ENCODE results near the gene VPS18. TPM values are rescaled to one million over a fixed set of nuclear protein-coding genes. Genes with fewer than 3 reads are reported as not detected.

The VPS18 gene
- total RNA-seq, 1 experiment from 2014 or later = 16.9 TPM

DNA sequence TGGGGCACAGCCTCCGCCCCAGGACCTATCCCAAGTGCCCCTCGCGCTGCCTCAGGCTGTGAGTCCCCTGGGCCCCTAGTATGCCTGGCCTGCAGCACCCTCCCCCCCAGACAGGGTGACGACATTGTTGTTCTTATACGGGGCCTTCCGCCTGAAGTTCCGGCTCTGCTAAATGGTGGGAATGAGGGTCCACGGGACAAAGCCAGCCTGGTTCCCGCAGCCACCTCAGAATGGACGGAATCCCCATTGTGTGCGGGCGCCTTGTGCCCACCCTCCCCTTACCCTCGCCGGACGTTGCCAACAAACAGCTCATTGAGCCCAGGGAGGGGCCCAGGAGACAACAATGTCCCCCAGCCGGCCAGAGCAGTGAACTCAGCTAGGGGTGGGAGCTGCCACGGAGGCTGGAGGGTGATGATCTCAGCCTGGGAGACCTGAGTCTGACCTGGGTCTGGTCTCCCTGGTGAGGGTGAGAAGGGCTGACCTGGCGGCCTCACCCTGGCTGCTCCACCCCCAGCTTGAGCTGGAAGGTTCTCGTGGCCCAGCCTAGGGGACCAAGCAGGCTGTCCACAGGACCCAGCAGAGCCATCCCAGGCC lies 24.6 kb downstream of the VPS18 start:
- BruUV-seq (replicated peaks) = no TSS peak
- Histone ChIP-seq H4K20me1 (ENCODE audit: insufficient read depth) (no peaks in the 10 kb centered on the region), H3K4me1 (ENCODE audit: control insufficient read depth in 1 of 2, insufficient read depth in 2 of 2, low read length in 2 of 2) (no peaks in the 10 kb centered on the region), H2AFZ (ENCODE audit: low read depth, low read length, poor library complexity, severe bottlenecking) (no peak overlapping the region), H3K9ac (ENCODE audit: low read length) (no peak overlapping the region), H3K9me2 (ENCODE audit: insufficient read depth) (no peaks in the 10 kb centered on the region), H3K9me3 (ENCODE audit: control insufficient read depth in 1 of 2, insufficient read depth in 1 of 2, low read depth in 1 of 2, low read length in 2 of 2) (no peaks in the 10 kb centered on the region), H3K27ac (ENCODE audit: low read depth, low read length) (no peak overlapping the region), H3K4me3 (replicated peaks in 1 of 2; ENCODE audit: low read depth in 1 of 2, low read length in 2 of 2) (no peak overlapping the region), H3K4me2 (ENCODE audit: low read length) (no peak overlapping the region), H3K36me3 (ENCODE audit: control insufficient read depth in 1 of 2, insufficient read depth in 2 of 2, low read length in 2 of 2) (no peaks in the 10 kb centered on the region), H3K27me3 (ENCODE audit: insufficient read depth, low read length) (no peaks in the 10 kb centered on the region), H3K79me2 (ENCODE audit: insufficient read depth, low read length) (no peaks in the 10 kb centered on the region)
- DNase-seq (ENCODE audit: low read depth, low spot score) = no peak
- ATAC-seq = no peak
- RAD21 ChIA-PET (ENCODE audit: low non-redundant PET in 1 of 2, low total read pairs in 2 of 2, uncharacterized antibody in 2 of 2, unreplicated experiment in 2 of 2) = no interaction called here
- TF ChIP-seq EZH2phosphoT487 (IDR thresholded peaks at IDR 0.05; ENCODE audit: borderline replicate concordance) = no peak
- TF ChIP-seq SP1 (IDR thresholded peaks at IDR 0.05; ENCODE audit: low read depth) = no peak
- no peak for TF ChIP-seq EZH2 (IDR thresholded peaks at IDR 0.05)
- TF ChIP-seq POLR2AphosphoS5 (IDR thresholded peaks at IDR 0.05; ENCODE audit: low read depth, low read length) = no peak
- no peak for TF ChIP-seq CEBPB (IDR thresholded peaks at IDR 0.05; ENCODE audit: low read depth)
- TF ChIP-seq, protein P1, sequence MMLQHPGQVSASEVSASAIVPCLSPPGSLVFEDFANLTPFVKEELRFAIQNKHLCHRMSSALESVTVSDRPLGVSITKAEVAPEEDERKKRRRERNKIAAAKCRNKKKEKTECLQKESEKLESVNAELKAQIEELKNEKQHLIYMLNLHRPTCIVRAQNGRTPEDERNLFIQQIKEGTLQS (IDR thresholded peaks at IDR 0.05) = no peak
- TF ChIP-seq, protein P2, sequence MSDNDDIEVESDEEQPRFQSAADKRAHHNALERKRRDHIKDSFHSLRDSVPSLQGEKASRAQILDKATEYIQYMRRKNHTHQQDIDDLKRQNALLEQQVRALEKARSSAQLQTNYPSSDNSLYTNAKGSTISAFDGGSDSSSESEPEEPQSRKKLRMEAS (IDR thresholded peaks at IDR 0.05) = no peak
- TF ChIP-seq RAD21 (IDR thresholded peaks at IDR 0.05; ENCODE audit: low read depth) = no peak
- CTCF ChIA-PET = interaction anchor here (1.0 to 1.1 kb wide), 2 partner anchors 12 to 265 kb away, joined by 3 read pairs; no protein-coding TSS in a partner anchor
- intact Hi-C loops (cut with micrococcal nuclease) = no loop called here
- POLR2A ChIA-PET = interaction anchor here (0.7 to 2.6 kb wide), 2 partner anchors 10 to 301 kb away, joined by 4 to 11 read pairs; partner anchors contain the start of gene DLL4

DNA sequence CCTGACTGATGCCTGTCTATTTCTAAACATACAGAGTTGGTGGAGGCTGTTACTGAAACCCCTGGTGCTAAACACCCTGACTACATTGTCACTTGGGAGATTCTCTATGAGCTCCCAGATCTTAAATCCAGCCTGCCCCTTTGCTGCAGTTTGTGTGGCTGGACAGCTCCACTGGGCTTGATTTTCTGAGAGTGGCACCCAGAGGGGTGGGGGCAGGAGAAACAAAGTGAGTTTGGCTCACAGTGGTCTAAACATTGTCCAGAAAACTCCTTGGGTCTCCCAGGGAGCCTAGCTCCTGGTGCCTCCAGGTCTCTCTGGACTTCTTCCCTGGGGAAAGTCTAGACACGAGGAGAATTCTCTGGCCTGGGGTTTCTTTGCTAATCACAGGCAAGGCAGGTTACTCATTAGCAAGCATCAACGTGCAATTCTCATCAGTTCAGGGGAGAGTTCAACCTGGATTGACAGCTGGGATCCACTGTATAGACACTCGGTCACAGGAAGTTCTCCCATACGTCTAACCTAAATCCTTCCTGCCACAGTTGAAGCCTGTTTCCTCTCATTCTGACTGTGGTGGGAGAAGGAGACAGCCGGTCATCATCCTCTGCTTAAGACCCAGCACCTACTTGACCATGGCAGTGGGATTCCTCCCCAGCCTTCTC lies 27.8 kb downstream of the VPS18 start:
- BruUV-seq (replicated peaks) = no TSS peak
- Histone ChIP-seq H3K9ac (ENCODE audit: low read length) (no peak overlapping the region), H3K79me2 (ENCODE audit: insufficient read depth, low read length) (no peaks in the 10 kb centered on the region), H3K27me3 (ENCODE audit: insufficient read depth, low read length) (no peaks in the 10 kb centered on the region), H3K4me1 (ENCODE audit: control insufficient read depth in 1 of 2, insufficient read depth in 2 of 2, low read length in 2 of 2) (no peaks in the 10 kb centered on the region; a peak in 1 of 4 replicates), H3K4me3 (replicated peaks in 1 of 2; ENCODE audit: low read depth in 1 of 2, low read length in 2 of 2) (no peak overlapping the region), H2AFZ (ENCODE audit: low read depth, low read length, poor library complexity, severe bottlenecking) (no peak overlapping the region), H3K9me2 (ENCODE audit: insufficient read depth) (no peaks in the 10 kb centered on the region), H3K27ac (ENCODE audit: low read depth, low read length) (no peak overlapping the region), H3K4me2 (ENCODE audit: low read length) (no peak overlapping the region), H3K36me3 (ENCODE audit: control insufficient read depth in 1 of 2, insufficient read depth in 2 of 2, low read length in 2 of 2) (no peaks in the 10 kb centered on the region), H3K9me3 (ENCODE audit: control insufficient read depth in 1 of 2, insufficient read depth in 1 of 2, low read depth in 1 of 2, low read length in 2 of 2) (no peaks in the 10 kb centered on the region), H4K20me1 (ENCODE audit: insufficient read depth) (no peaks in the 10 kb centered on the region)
- intact Hi-C loops (cut with micrococcal nuclease) = no loop called here
- POLR2A ChIA-PET = no interaction called here
- DNase-seq (ENCODE audit: low read depth, low spot score) (no peak), ATAC-seq (no peak)
- CTCF ChIA-PET = interaction anchor here (1.7 kb wide), 1 partner anchor 16 kb away, joined by 5 read pairs; no protein-coding TSS in a partner anchor
- RAD21 ChIA-PET (ENCODE audit: low non-redundant PET in 1 of 2, low total read pairs in 2 of 2, uncharacterized antibody in 2 of 2, unreplicated experiment in 2 of 2) = no interaction called here
- TF ChIP-seq, protein P3, sequence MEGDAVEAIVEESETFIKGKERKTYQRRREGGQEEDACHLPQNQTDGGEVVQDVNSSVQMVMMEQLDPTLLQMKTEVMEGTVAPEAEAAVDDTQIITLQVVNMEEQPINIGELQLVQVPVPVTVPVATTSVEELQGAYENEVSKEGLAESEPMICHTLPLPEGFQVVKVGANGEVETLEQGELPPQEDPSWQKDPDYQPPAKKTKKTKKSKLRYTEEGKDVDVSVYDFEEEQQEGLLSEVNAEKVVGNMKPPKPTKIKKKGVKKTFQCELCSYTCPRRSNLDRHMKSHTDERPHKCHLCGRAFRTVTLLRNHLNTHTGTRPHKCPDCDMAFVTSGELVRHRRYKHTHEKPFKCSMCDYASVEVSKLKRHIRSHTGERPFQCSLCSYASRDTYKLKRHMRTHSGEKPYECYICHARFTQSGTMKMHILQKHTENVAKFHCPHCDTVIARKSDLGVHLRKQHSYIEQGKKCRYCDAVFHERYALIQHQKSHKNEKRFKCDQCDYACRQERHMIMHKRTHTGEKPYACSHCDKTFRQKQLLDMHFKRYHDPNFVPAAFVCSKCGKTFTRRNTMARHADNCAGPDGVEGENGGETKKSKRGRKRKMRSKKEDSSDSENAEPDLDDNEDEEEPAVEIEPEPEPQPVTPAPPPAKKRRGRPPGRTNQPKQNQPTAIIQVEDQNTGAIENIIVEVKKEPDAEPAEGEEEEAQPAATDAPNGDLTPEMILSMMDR (IDR thresholded peaks at IDR 0.05 in 2 of 3, conservative IDR thresholded peaks at IDR 0.05 in 1 of 3; ENCODE audit: borderline replicate concordance in 1 of 3, insufficient read depth in 1 of 3, low read depth in 2 of 3, low read length in 2 of 3) = no peak
- no peak for TF ChIP-seq EZH2 (IDR thresholded peaks at IDR 0.05)
- TF ChIP-seq CBX3 (IDR thresholded peaks at IDR 0.05; ENCODE audit: low read depth) = no peak
- no peak for TF ChIP-seq FOSL1 (IDR thresholded peaks at IDR 0.05; ENCODE audit: low read depth)
- no peak for TF ChIP-seq SP1 (IDR thresholded peaks at IDR 0.05; ENCODE audit: low read depth)

Measured in HCT116 (cell line).